ENCODE measurements around the gene MCTP1. TPM values are rescaled to one million over a fixed set of nuclear protein-coding genes. Genes with fewer than 3 reads are reported as not detected.

MCTP1 gene
- total RNA-seq, 4 donors from 2014 or later: 11.2 to 43.6 (median 16.8) TPM

GRCh38 chr5:95235439-95235982 is 49.4 kb downstream of the MCTP1 start:
- intact Hi-C loops (cut with DNase I): no loop called here
- WGBS: 84% methylated on average over 1 of the region's 1 CpG
- H3K4me3 ChIP-seq: no peak overlapping the region
- no peaks in the 10 kb centered on the region for H3K4me1 ChIP-seq
- TF ChIP-seq POLR2AphosphoS5 (IDR thresholded peaks at IDR 0.05) (no peak), EP300 (IDR thresholded peaks at IDR 0.05) (no peak), CTCF (IDR thresholded peaks at IDR 0.05) (no peak), POLR2A (IDR thresholded peaks at IDR 0.05; ENCODE audit: low read depth) (no peak)
- H3K27ac ChIP-seq (replicated peaks in 1 of 4): no peak overlapping the region
- H3K27me3 ChIP-seq: no peaks in the 10 kb centered on the region
- H3K36me3 ChIP-seq: no peaks in the 10 kb centered on the region
- no peak for DNase-seq (ENCODE audit: extremely low spot score)
- H3K9me3 ChIP-seq: peaks cover 0 to 5% (median 0%) of the 10 kb centered on the region in 4 donors

DNA sequence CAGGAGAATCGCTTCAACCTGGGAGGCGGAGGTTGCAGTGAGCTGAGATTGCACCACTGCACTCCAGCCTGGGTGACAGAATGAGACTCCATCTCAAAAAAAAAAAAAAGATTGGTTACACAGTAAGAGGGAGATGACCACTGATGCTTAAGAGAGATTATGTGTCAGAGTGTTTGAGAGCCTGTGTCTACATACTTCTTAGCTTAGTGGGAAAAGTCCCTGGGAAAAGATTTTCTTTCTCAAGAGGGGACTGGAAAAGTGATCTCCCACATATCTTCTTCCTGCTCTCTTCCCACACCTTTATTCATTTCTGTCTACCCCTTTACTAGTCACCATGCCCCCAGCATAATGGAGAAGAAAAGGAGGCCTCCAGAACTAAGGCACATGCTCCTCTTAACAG is 55.2 kb downstream of the MCTP1 start:
- no peak for TF ChIP-seq CTCF (IDR thresholded peaks at IDR 0.05)
- TF ChIP-seq POLR2A (IDR thresholded peaks at IDR 0.05; ENCODE audit: low read depth): no peak
- TF ChIP-seq POLR2AphosphoS5 (IDR thresholded peaks at IDR 0.05): no peak
- TF ChIP-seq EP300 (IDR thresholded peaks at IDR 0.05): no peak
- H3K36me3 ChIP-seq: no peaks in the 10 kb centered on the region
- no peak overlapping the region for H3K4me3 ChIP-seq
- no peaks in the 10 kb centered on the region for H3K4me1 ChIP-seq
- DNase-seq (ENCODE audit: extremely low spot score): no peak
- peaks cover 0 to 5% (median 0%) of the 10 kb centered on the region in 4 donors for H3K9me3 ChIP-seq
- WGBS: 88% methylated on average over 2 of the region's 2 CpGs
- H3K27me3 ChIP-seq: no peaks in the 10 kb centered on the region
- no peak overlapping the region for H3K27ac ChIP-seq (replicated peaks in 1 of 4)
- intact Hi-C loops (cut with DNase I): no loop called here

DNA sequence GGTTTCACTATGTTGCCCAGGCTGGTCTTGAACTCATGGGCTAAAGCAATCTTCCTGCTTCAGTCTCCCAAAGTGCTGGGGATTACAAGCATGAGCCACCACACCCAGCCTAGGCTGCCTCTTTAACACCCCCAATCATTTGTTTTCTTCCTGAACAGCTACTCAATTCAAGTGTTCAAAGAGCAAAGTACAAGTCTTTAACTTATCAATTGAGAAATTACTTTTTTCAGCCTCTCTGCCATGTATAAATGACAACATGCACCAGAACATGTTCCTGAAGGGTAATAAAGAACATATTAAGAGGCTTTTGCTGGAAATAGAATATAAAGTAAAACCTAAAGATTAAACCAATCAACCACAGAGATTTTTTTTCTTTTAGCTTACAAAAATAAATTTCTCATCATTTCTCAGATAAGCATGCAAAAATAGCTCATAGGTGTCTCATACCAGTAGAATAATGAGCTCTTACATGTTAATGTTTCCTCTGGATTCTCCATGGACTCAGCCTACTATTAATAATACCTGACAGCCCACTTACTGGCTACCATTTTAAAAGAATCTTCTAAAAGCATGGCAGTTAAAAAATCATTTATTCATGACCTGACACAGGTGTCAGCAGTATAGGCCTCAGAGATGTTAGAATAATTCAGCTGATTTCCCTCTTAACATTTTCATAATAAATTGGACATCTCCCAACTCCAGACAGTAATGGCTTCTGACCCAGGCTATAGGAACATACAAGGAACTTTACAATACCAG is 60.0 kb downstream of the MCTP1 start:
- Histone ChIP-seq H3K4me1 (no peaks in the 10 kb centered on the region), H3K27ac (replicated peaks in 1 of 4) (no peak overlapping the region), H3K9me3 (no peaks in the 10 kb centered on the region), H3K27me3 (no peaks in the 10 kb centered on the region), H3K4me3 (no peak overlapping the region), H3K36me3 (no peaks in the 10 kb centered on the region)
- intact Hi-C loops (cut with DNase I): no loop called here
- TF ChIP-seq EP300 (IDR thresholded peaks at IDR 0.05) (no peak), POLR2A (IDR thresholded peaks at IDR 0.05; ENCODE audit: low read depth) (no peak), POLR2AphosphoS5 (IDR thresholded peaks at IDR 0.05) (no peak), CTCF (IDR thresholded peaks at IDR 0.05) (no peak)
- DNase-seq (ENCODE audit: extremely low spot score): no peak

- H3K36me3 ChIP-seq: no peaks in the 10 kb centered on the region
- no peak overlapping the region for H3K4me3 ChIP-seq
- no peaks in the 10 kb centered on the region for H3K4me1 ChIP-seq
- no peak for DNase-seq (ENCODE audit: extremely low spot score)
- no peaks in the 10 kb centered on the region for H3K9me3 ChIP-seq
- H3K27me3 ChIP-seq: no peaks in the 10 kb centered on the region
- intact Hi-C loops (cut with DNase I): no loop called here
- WGBS: 88% methylated on average over 2 of the region's 2 CpGs
- TF ChIP-seq EP300 (IDR thresholded peaks at IDR 0.05) (no peak), POLR2A (IDR thresholded peaks at IDR 0.05; ENCODE audit: low read depth) (no peak), POLR2AphosphoS5 (IDR thresholded peaks at IDR 0.05) (no peak), CTCF (IDR thresholded peaks at IDR 0.05) (no peak)
- H3K27ac ChIP-seq (replicated peaks in 1 of 4): no peak overlapping the region
Observed at GRCh38 chr5:95223566-95224258, 61.2 kb downstream of the MCTP1 start.

Measured in esophagus muscularis mucosa (tissue), 4 donors.